GM13976 (cell line): Measurements from ENCODE around the gene C16orf87.
A peak's percentile ranks its signal among the peaks of the same experiment; 100 is the strongest.
"Not testable (repeated sequence)": the region's sequence is repeated elsewhere in the genome, so short reads cannot be mapped to it uniquely, and the experiment has no call there.

Experiments used
- DNase-seq: peaks from one replicate; pipeline ENCODE4 v3.0.0; 2012; ENCODE audit warnings: low spot score
- in situ Hi-C: fragments of 300-500 bp; cut with MboI; formaldehyde crosslinking; loops from one replicate; pipeline ENCODE4 v1.12.0; 2022; ENCODE audit warnings: low sequenced_read_pairs, mixed read lengths, inconsistent platforms; ENCODE audit not compliant: unreplicated experiment
- TF ChIP-seq, protein P1 (sequence below): IDR thresholded peaks from 2 replicates; pipeline ENCODE4 v1.5.1; 2012; ENCODE audit warnings: borderline replicate concordance, mild to moderate bottlenecking; ENCODE audit not compliant: insufficient read depth; ENCODE audit errors: extremely low read depth, missing control alignments, control extremely low read depth

The C16orf87 gene, protein sequence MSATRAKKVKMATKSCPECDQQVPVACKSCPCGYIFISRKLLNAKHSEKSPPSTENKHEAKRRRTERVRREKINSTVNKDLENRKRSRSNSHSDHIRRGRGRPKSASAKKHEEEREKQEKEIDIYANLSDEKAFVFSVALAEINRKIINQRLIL

DNA sequence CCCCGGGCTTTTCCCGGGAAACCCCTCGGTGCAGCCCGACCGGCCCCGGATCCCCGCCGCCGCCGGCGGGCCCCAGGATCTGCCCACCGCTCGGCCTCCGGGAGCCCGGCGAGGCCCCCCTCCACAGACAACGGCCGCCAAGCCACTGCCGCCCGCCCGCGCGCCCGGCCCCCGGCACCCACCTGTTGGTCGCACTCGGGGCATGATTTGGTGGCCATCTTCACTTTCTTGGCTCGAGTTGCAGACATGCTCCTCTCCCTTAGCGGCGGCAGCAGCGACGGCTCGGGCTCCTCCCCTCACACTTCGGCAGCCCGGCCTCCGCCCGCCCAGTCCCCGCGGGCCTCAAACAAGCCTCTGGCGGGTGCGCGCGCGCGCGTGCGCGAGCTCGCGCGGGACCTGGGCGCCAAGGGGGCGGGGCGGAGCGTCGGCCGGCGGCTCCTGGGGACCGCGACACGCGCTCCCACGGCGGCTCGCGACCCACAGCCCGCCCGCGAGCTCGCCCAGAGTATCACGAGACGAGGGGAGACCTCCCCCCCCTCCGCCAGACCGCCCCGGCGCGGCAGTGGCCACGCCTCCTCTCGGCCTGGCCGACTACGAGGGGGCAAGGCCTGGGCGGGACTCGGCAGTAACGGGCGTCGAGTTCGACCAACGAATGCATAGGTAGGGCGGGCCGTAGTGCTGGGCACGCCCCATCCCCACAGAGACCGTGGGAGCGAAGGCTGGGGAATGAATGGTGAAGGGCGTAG is at the start of gene C16orf87:
TSS of gene C16orf87 (minus strand) at position 279 of the 746 bp plus-strand sequence. CDS start at position 248, 31 bp downstream.
- DNase-seq: peak; percentile 94
- in situ Hi-C loops: no loop called here
- TF ChIP-seq, protein P1, sequence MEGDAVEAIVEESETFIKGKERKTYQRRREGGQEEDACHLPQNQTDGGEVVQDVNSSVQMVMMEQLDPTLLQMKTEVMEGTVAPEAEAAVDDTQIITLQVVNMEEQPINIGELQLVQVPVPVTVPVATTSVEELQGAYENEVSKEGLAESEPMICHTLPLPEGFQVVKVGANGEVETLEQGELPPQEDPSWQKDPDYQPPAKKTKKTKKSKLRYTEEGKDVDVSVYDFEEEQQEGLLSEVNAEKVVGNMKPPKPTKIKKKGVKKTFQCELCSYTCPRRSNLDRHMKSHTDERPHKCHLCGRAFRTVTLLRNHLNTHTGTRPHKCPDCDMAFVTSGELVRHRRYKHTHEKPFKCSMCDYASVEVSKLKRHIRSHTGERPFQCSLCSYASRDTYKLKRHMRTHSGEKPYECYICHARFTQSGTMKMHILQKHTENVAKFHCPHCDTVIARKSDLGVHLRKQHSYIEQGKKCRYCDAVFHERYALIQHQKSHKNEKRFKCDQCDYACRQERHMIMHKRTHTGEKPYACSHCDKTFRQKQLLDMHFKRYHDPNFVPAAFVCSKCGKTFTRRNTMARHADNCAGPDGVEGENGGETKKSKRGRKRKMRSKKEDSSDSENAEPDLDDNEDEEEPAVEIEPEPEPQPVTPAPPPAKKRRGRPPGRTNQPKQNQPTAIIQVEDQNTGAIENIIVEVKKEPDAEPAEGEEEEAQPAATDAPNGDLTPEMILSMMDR: no peak

DNA sequence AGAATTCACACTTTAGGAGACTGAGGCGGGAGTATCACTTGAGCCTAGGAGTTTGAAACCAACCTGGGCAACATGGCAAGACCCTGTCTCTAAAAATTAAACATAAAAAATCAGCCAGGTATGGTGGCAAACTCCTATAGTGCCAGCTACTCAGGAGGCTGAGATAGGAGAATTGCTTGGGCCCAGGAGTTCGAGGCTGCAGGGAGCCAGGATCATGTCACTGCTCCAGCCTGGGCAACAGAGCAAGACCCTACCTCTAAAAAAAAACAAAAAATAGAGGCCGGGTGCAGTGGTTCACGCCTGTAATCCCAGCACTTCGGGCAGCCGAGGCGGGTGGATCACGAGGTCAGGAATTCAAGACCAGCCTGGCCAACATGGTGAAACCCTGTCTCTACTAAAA is 44.3 kb upstream of the C16orf87 start:
- no peak for DNase-seq
- TF ChIP-seq, protein P1: no peak
- in situ Hi-C loops: no loop called here

DNA sequence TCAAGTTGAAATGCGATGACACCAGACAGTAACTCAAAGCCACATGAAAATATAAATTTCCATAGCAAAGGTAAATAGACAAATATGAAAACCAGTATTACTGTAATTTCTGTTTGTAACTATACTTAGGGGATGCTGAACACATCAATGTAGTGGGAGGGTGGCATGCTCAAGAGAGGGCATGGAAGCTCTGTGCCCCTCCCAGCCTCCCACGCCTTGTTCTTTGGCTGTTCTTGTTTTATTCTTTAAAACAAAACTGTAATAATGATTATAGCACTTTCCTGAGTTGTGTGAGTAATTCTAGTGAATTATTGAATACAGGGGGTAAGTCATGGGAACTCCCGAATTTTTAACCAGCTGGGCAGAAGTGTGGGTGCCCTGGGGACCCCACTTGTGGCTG is 42.2 kb upstream of the C16orf87 start:
- in situ Hi-C loops: no loop called here
- TF ChIP-seq, protein P1: no peak
- no peak for DNase-seq

DNA sequence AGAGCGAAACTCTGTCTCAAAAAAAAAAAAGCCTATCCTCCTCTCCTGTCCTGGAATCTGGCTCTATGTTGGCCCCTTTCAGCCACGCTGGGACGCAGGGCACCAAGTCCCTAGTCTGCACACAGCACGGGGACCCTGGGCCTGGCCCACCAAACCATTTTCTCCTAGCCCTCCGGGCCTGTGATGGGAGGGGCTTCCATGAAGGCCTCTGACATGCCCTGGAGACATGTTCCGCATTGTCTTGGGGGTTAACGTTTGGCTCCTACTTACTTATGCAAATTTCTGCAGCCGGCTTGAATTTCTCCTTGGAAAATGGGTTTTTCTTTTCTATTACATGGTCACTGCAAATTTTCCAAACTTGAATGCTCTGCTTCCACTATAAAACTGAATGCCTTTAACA is 40.6 kb upstream of the C16orf87 start:
- DNase-seq: no peak
- TF ChIP-seq, protein P1: no peak
- in situ Hi-C loops: no loop called here

DNA sequence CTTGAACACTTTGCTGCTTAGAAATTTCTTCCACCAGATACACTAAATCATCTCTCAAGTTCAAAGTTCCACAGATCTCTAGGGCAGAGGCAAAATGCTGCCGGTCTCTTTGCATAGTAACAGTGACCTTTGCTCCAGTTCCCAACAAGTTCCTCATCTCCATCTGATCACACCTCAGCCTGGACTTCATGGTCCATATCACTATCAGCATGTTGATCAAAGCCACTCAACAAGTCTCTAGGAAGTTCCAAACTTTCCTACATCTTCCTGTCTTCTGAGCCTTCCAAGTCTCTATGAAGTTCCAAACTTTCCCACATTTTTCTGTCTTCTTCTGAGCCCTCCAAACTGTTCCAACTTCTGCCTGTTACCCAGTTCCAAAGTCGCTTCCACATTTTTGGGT is 37.9 kb upstream of the C16orf87 start:
- in situ Hi-C loops, DNase-seq: not testable (repeated sequence)

DNA sequence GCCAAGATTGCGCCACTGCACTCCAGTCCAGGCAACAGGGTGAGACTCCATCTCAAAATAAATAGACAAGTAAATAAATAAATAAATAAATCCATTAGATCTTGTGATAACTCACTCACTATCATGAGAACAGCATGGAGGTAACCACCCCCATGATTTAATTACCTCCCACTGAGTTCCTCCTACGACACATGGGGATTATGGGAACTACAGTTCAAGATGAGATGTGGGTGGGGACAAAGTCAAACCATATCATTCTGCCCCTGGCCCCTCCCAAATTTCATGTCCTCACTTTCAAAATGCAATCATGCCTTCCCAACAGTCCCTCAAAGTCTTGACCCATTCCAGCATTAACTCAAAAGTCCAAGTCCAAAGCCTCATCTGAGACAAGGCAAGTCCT is 36.5 kb upstream of the C16orf87 start:
- DNase-seq: not testable (repeated sequence)

DNA sequence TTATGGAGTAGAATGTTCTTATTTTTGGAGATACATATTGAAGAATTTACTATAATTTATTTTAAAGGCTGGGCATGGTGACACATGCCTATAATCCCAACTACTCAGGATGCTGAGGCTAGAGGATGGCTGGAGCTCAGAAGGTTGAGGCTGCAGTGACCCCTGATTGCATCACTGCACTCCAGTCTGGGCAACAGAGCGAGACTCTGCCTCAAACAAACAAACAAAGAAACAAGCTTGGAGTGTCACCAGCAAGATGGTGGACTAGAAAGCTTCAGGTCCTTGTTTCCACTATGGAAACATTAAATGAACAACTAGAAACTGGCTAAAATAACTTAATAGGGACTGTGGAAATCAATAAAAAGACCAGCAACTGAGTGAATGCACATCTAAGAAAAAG is 35.3 kb upstream of the C16orf87 start:
- in situ Hi-C loops: no loop called here
- DNase-seq: no peak
- TF ChIP-seq, protein P1: no peak

More for the DNA sequence above, 36.5 kb upstream of the C16orf87 start:
- in situ Hi-C loops: not testable (repeated sequence)
